ENCODE results near the gene GNB4.

GNB4 gene

GRCh38 chr3:179355996-179356395 lies 95.3 kb downstream of the GNB4 start:
- no peak for DNase-seq (ENCODE audit: low spot score)

GRCh38 chr3:179348325-179349013 lies 102.8 kb downstream of the GNB4 start:
- DNase-seq (ENCODE audit: low spot score) = peak; percentile 73

DNA sequence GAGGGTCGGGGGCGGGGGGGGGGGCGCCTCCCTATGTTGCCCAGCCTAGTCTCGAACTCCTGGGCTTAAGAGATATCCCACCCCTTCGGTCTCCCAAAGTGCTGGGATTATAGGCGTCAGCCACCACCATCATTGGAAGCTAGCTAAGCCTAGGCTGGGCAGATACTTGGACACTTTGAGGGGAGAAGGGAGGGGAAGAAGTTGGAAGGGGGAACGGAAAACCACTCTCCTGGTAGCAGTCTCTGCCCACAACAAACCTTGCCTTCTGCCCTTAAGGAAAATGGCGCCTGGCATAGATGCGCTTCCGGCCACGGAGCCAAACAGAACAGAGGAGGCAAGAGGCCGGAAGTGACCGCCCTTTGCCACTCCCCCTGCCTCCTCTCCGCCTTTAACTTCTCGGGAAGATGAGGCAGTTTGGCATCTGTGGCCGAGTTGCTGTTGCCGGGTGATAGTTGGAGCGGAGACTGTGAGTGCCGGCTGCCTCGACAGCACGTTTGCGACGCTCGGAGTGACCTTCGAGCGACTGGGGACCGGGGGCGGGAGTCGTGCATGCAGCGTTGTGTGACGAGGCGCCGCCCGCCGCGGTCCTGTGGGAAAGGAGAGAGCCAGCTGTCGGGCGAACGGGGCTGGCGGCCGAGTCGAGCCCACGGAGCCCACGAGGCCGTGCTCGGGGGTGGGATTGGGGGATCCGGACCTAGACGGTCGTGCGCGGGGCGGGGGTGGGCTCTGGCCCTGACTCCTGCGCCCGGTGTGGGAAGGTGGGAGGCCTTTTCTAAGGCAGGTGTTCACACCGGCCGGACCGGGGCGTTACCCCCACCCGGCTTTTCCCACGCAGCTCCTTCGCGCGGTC lies 103.7 kb downstream of the GNB4 start, which contains the start of gene MFN1:
Gene MFN1, plus strand, starts transcription at position 365 of the 850 bp plus-strand sequence. CDS start 1,143 bp downstream, outside the sequence.
- DNase-seq (ENCODE audit: low spot score) = peak; percentile 95
